ENCODE data around the gene STUB1.

Gene STUB1

GRCh38 chr16:725463-726187, 45.4 kb downstream of the STUB1 start:
- DNase-seq (ENCODE audit: low read depth) = no peak

DNA sequence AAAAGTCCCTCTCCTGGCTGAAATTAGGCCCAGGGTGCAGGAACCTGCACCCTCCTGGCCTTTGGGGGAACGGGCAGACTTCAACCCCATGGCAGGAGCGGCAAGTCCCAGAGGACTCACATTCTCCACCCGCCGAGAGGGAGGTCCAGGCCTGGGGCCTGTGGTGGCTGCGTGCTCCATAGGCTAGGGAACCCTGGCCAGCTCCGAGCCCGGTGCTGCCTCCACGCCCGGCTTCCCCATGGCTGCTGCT, 45.9 kb downstream of the STUB1 start:
- DNase-seq (ENCODE audit: low read depth) = no peak

DNA sequence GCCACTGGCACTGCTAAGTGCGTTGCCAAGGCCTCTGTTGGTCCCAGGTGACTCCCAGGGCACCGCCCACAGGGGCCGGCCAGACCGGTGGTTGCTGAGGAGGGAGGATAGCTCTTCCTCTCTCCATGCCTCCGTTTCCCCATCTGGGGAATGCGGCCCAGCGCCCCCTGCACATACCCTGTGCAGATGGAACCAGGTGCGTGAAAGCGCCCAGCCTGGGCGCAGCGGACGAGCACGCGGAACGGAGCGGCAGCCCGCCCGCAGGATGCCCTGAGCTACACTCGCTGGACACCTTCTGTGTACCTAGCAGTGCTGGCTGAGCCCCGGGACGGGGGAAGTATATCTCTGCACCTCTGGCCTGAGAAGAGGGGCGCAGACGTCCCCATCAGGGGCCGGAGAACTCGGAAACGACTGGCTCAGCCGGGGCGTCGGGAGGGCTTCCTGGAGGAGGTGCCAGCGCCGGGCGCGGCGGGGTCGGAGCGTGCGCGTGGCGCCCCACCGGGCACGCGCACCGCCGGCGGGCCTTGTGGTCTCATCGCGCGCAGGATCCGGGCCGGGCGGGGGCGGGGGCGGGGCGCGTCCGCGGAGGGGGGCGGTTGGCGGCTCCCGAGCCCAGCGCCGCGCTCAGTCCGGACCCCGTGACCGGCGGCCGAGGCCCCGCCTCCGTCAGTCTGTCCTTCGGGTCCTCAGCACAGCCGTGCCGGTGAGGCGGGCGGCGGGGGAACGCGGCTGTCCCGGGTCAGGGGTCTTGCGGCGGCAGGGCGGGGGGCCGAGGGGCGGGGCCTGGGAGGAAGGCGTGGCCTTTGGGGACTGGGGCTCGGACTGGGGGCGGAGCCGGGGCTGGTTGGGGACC, 46.5 kb downstream of the STUB1 start, which contains the start of the genes CCDC78 and HAGHL:
Gene CCDC78 (minus strand): TSS at position 6 of the 853 bp plus-strand sequence. CDS start 76 bp downstream, outside the sequence.
Gene HAGHL (plus strand): TSS at position 669 of the 853 bp plus-strand sequence. CDS start 404 bp downstream, outside the sequence.
- DNase-seq (ENCODE audit: low read depth) = peak; percentile 58

- DNase-seq (ENCODE audit: low read depth) = no peak
These were observed 47.2 kb downstream of the STUB1 start for GRCh38 chr16:727291-727977.

GRCh38 chr16:728131-728889, 48.1 kb downstream of the STUB1 start:
- peak; percentile 90 for DNase-seq (ENCODE audit: low read depth)

DNA sequence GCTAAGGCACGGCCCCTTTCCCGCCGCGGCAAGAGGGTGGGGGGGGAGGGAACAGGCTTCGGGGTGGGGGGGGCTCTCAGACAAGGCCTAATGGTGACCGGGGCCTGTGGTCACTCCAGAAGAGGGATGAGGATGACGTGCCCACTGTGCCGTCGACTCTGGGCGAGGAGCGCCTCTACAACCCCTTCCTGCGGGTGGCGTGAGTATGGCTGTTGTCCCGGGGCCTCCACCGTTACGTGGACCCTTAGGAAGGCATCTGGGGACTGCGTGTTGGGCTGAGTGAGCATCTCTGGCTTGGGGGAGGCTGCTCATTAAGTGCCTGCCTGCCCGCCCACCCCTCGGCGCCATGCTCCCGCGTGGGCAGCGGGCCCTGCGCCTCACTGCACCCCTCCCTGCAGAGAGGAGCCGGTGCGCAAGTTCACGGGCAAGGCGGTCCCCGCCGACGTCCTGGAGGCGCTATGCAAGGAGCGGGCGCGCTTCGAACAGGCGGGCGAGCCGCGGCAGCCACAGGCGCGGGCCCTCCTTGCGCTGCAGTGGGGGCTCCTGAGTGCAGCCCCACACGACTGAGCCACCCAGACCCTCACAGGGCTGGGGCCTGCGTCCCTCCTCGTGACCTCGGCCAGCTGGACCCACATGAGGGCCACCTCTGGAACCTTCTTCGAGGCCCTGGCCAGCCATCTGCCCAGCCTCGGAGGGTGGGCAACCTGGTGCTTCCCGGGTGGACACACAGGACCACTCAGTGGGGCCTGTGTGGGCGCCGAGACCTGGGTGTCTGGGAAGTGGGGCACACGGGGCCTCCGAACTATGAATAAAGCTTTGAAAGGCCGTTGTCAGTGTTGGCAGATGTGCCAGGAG, 48.9 kb downstream of the STUB1 start:
- no peak for DNase-seq (ENCODE audit: low read depth)

GRCh38 chr16:729768-730665, 49.8 kb downstream of the STUB1 start:
- no peak for DNase-seq (ENCODE audit: low read depth)

- no peak for DNase-seq (ENCODE audit: low read depth)
These were observed 50.7 kb downstream of the STUB1 start for GRCh38 chr16:730666-731509.

DNA sequence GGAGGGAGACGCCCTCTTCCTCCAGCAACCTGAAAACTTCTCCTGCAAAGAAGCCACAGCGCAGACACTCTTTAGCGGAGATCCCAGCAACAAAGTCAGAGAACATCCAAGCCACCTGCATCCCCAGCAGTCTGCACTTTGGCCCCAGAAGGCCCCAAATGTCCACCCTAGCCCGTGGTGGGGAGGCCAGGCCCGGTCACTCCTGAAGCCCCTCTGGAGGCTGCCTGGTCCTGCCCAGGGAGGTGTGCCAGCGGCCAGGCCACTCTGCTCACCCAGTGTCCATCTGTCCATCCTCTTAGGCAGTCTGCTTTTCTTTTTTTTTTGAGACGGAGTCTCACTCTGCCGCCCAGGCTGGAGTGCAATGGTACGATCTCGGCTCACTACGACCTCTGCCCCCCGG, 52.1 kb downstream of the STUB1 start:
- no peak for DNase-seq (ENCODE audit: low read depth)
